H1 (cell line): ENCODE results near the gene SMNDC1.

ENCODE experiments used
- GABPA ChIP-seq: IDR thresholded peaks from 2 replicates; pipeline ENCODE4 v1.6.1; 2011; ENCODE audit warnings: mild to moderate bottlenecking, low read length, moderate library complexity, borderline replicate concordance; ENCODE audit not compliant: insufficient read depth
- NRF1 ChIP-seq: IDR thresholded peaks from 2 replicates; pipeline ENCODE4 v1.6.1; 2011; ENCODE audit warnings: mild to moderate bottlenecking, low read depth, low read length, improper control_type of control experiment
- PHF8 ChIP-seq: fragments of 200-600 bp; sonication (generic); conservative IDR thresholded peaks from 2 replicates; pipeline ENCODE4 v1.7.1; 2012; ENCODE audit warnings: low read depth, mild to moderate bottlenecking, inconsistent platforms, low read length, moderate library complexity
- POU5F1 ChIP-seq: IDR thresholded peaks from 2 replicates; pipeline ENCODE4 v1.6.1; 2011; ENCODE audit warnings: low read depth, mild to moderate bottlenecking, low read length, moderate library complexity
- RBBP5 ChIP-seq: IDR thresholded peaks from 2 replicates; pipeline ENCODE4 v1.7.1; 2012; ENCODE audit warnings: low read depth, mild to moderate bottlenecking, inconsistent platforms, low read length, moderate library complexity, borderline replicate concordance
- SAP30 ChIP-seq: fragments of 300-600 bp; sonication (generic); IDR thresholded peaks from 2 replicates; pipeline ENCODE4 v1.7.1; 2012; ENCODE audit warnings: low read length, moderate library complexity, mild to moderate bottlenecking, inconsistent platforms; ENCODE audit not compliant: insufficient read depth, insufficient replicate concordance
- SP2 ChIP-seq: IDR thresholded peaks from 2 replicates; pipeline ENCODE4 v1.6.1; 2012; ENCODE audit warnings: mild to moderate bottlenecking, low read length, inconsistent platforms
- TAF1 ChIP-seq: IDR thresholded peaks from 2 replicates; pipeline ENCODE4 v1.6.1; 2011; ENCODE audit warnings: mild to moderate bottlenecking, low read depth, low read length
- TCF12 ChIP-seq: IDR thresholded peaks from 2 replicates; pipeline ENCODE4 v1.6.1; 2011; ENCODE audit warnings: low read depth, mild to moderate bottlenecking, low read length
- YY1 ChIP-seq: IDR thresholded peaks from 2 replicates; pipeline ENCODE4 v1.6.1; 2011; ENCODE audit warnings: low read depth, mild to moderate bottlenecking, low read length
- TF ChIP-seq, protein P1 (sequence below), 3 experiments: IDR thresholded peaks; 1 replicate in 2 of 3; 2 replicates in 1 of 3; pipeline versions ENCODE4 v1.5.1 to v1.6.1; 2011; ENCODE audit warnings: low read length in 3 of 3, mild to moderate bottlenecking in 3 of 3, inconsistent platforms in 2 of 3, low read depth in 1 of 3, moderate library complexity in 1 of 3; ENCODE audit not compliant: insufficient read depth in 1 of 3; ENCODE audit errors: control extremely low read depth in 1 of 3

DNA sequence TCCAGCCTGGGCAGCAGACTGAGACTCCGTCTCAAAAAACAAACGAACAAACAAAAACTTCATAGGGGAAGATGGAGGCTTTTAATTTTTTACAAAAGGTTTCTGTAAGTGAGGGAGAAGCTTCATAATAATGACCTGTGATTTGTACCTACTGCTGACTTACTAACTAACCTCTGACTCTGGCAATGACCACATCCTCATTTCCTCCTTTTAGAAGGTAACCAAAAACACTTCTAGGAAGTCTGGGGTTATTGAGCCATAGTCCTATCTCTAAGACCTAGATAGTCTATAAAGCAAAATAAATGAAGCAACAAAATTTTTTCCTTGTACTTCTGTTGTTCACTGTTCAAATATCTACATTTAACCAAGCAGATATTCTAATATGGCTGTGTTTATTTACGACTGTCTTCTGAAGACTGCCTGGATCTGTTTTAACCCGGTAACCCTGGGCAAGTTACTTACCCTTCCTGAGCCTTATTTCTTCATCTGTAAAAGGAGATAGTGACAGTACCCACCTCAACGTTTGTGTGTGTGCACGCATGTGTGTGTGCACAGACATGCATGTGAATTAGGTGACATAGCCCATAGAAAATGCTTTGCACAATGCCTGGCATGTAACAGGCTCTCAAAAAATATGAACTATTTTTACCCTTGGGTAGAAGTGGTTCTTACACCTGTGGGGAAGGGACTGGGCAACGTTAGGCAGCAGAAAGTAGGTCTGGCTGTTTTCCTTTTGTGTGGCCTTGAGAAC lies 30.8 kb upstream of the SMNDC1 start:
- TF ChIP-seq RBBP5 (no peak), TCF12 (no peak), YY1 (no peak), GABPA (no peak), TAF1 (no peak), SAP30 (no peak), POU5F1 (no peak), PHF8 (no peak), SP2 (no peak), NRF1 (no peak)
- TF ChIP-seq, protein P1, sequence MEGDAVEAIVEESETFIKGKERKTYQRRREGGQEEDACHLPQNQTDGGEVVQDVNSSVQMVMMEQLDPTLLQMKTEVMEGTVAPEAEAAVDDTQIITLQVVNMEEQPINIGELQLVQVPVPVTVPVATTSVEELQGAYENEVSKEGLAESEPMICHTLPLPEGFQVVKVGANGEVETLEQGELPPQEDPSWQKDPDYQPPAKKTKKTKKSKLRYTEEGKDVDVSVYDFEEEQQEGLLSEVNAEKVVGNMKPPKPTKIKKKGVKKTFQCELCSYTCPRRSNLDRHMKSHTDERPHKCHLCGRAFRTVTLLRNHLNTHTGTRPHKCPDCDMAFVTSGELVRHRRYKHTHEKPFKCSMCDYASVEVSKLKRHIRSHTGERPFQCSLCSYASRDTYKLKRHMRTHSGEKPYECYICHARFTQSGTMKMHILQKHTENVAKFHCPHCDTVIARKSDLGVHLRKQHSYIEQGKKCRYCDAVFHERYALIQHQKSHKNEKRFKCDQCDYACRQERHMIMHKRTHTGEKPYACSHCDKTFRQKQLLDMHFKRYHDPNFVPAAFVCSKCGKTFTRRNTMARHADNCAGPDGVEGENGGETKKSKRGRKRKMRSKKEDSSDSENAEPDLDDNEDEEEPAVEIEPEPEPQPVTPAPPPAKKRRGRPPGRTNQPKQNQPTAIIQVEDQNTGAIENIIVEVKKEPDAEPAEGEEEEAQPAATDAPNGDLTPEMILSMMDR (IDR thresholded peaks at IDR 0.05; ENCODE audit: control extremely low read depth in 1 of 3, insufficient read depth in 1 of 3, low read depth in 1 of 3, low read length in 3 of 3), result no peak
